Measurements from ENCODE around the gene ABCA2. TPM values are rescaled to one million over a fixed set of nuclear protein-coding genes. Genes with fewer than 3 reads are reported as not detected.

ABCA2 gene
- total RNA-seq, 4 donors from 2014 or later = 14.1 to 20.0 (median 16.7) TPM

- no peak overlapping the region for H3K27ac ChIP-seq
- ATAC-seq = no peak
Observed at GRCh38 chr9:136970361-136970760, 57.7 kb downstream of the ABCA2 start.

DNA sequence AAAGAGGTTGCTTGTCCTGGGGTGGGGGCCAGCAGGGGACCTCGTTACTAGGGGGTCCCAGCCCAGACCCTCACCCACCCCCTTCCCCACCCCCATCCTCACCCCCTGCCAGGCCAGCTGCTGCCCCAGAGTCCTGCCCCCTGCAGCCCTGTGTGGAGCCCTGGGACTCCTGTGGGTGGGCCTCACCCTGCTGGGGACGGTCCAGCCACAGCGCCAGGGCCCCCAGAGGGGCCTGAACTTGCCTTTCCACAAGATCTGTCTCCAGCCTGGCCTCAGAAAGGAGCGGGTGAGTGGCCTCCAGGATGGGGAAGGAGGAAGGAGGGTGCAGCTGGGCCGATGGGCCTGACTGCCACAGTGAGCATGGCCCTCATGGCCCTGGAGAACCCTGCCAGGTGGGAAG lies 58.3 kb downstream of the ABCA2 start:
- ATAC-seq = no peak
- in situ Hi-C loops (cut with MboI; ENCODE audit: low sequenced_read_pairs in 4 of 4) = no loop called here
- Histone ChIP-seq H3K4me3 (no peak overlapping the region), H3K4me1 (no peaks in the 10 kb centered on the region), H3K27ac (no peak overlapping the region), H3K36me3 (no peaks in the 10 kb centered on the region), H3K9me3 (no peaks in the 10 kb centered on the region), H3K27me3 (peaks cover 0 to 6% (median 0%) of the 10 kb centered on the region in 3 donors)
- intact Hi-C loops (cut with DNase I; ENCODE audit: low total_unique reads) = no loop called here
- DNase-seq = no peak
- TF ChIP-seq, protein P1, sequence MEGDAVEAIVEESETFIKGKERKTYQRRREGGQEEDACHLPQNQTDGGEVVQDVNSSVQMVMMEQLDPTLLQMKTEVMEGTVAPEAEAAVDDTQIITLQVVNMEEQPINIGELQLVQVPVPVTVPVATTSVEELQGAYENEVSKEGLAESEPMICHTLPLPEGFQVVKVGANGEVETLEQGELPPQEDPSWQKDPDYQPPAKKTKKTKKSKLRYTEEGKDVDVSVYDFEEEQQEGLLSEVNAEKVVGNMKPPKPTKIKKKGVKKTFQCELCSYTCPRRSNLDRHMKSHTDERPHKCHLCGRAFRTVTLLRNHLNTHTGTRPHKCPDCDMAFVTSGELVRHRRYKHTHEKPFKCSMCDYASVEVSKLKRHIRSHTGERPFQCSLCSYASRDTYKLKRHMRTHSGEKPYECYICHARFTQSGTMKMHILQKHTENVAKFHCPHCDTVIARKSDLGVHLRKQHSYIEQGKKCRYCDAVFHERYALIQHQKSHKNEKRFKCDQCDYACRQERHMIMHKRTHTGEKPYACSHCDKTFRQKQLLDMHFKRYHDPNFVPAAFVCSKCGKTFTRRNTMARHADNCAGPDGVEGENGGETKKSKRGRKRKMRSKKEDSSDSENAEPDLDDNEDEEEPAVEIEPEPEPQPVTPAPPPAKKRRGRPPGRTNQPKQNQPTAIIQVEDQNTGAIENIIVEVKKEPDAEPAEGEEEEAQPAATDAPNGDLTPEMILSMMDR (IDR thresholded peaks at IDR 0.05 in 4 of 5, conservative IDR thresholded peaks at IDR 0.05 in 1 of 5) = no peak
- TF ChIP-seq POLR2A (IDR thresholded peaks at IDR 0.05) = no peak

More at GRCh38 chr9:136970361-136970760, 57.7 kb downstream of the ABCA2 start:
- in situ Hi-C loops (cut with MboI; ENCODE audit: low sequenced_read_pairs in 4 of 4) (no loop called here), intact Hi-C loops (cut with DNase I; ENCODE audit: low total_unique reads) (no loop called here)
- Histone ChIP-seq H3K4me1 (no peaks in the 10 kb centered on the region), H3K4me3 (no peak overlapping the region), H3K36me3 (no peaks in the 10 kb centered on the region), H3K27me3 (peaks cover 0 to 6% (median 0%) of the 10 kb centered on the region in 3 donors), H3K9me3 (no peaks in the 10 kb centered on the region)
- no peak for DNase-seq
- TF ChIP-seq POLR2A (IDR thresholded peaks at IDR 0.05) = no peak
- TF ChIP-seq, protein P1 (IDR thresholded peaks at IDR 0.05 in 4 of 5, conservative IDR thresholded peaks at IDR 0.05 in 1 of 5) = no peak

GRCh38 chr9:136969150-136969549 lies 58.9 kb downstream of the ABCA2 start:
- intact Hi-C loops (cut with DNase I; ENCODE audit: low total_unique reads) (no loop called here), in situ Hi-C loops (cut with MboI; ENCODE audit: low sequenced_read_pairs in 4 of 4) (no loop called here)
- no peaks in the 10 kb centered on the region for H3K4me1 ChIP-seq
- no peaks in the 10 kb centered on the region for H3K9me3 ChIP-seq
- no peak for DNase-seq
- TF ChIP-seq, protein P1 (IDR thresholded peaks at IDR 0.05 in 4 of 5, conservative IDR thresholded peaks at IDR 0.05 in 1 of 5) = no peak
- TF ChIP-seq POLR2A (IDR thresholded peaks at IDR 0.05) = no peak
- H3K27ac ChIP-seq = no peak overlapping the region
- no peak for ATAC-seq
- no peak overlapping the region for H3K4me3 ChIP-seq
- no peaks in the 10 kb centered on the region for H3K36me3 ChIP-seq
- H3K27me3 ChIP-seq = peaks cover 0 to 6% (median 0%) of the 10 kb centered on the region in 3 donors

GRCh38 chr9:136968333-136969127 lies 59.5 kb downstream of the ABCA2 start:
- H3K9me3 ChIP-seq = no peaks in the 10 kb centered on the region
- DNase-seq = no peak
- in situ Hi-C loops (cut with MboI; ENCODE audit: low sequenced_read_pairs in 4 of 4) = no loop called here
- intact Hi-C loops (cut with DNase I; ENCODE audit: low total_unique reads) = no loop called here
- no peaks in the 10 kb centered on the region for H3K36me3 ChIP-seq
- TF ChIP-seq, protein P1 (IDR thresholded peaks at IDR 0.05 in 4 of 5, conservative IDR thresholded peaks at IDR 0.05 in 1 of 5) = no peak
- TF ChIP-seq POLR2A (IDR thresholded peaks at IDR 0.05) = no peak
- peaks cover 0 to 6% (median 0%) of the 10 kb centered on the region in 3 donors for H3K27me3 ChIP-seq
- H3K4me1 ChIP-seq = no peaks in the 10 kb centered on the region
- H3K27ac ChIP-seq = no peak overlapping the region
- H3K4me3 ChIP-seq = no peak overlapping the region
- ATAC-seq = no peak
